Karpas-422 (cell line): ENCODE results near the gene CCDC91. TPM values are rescaled to one million over a fixed set of nuclear protein-coding genes. Genes with fewer than 3 reads are reported as not detected.
"Not testable (repeated sequence)": the region's sequence is repeated elsewhere in the genome, so short reads cannot be mapped to it uniquely, and the experiment has no call there.

ENCODE experiments used
- DNase-seq: peaks from one replicate; pipeline ENCODE4 v3.0.0-alpha.2; 2015
- H2AFZ ChIP-seq: fragments of 200-600 bp; sonication (generic); 2 replicates; pipeline ENCODE4 v1.6.1; 2014; ENCODE audit warnings: antibody characterized with exemption, low read length, mixed read lengths
- H3K27ac ChIP-seq: fragments of 200-600 bp; sonication (generic); 2 replicates; pipeline ENCODE4 v1.5.1; 2014; ENCODE audit warnings: mild to moderate bottlenecking, low read length, moderate library complexity
- H3K27me3 ChIP-seq: fragments of 200-600 bp; sonication (generic); 2 replicates; pipeline ENCODE4 v1.6.1; 2014; ENCODE audit warnings: low read length, mixed read lengths
- H3K36me3 ChIP-seq: fragments of 200-600 bp; sonication (generic); 2 replicates; pipeline ENCODE4 v1.6.1; 2014; ENCODE audit warnings: low read length, mixed read lengths; ENCODE audit not compliant: insufficient read depth
- H3K4me1 ChIP-seq: fragments of 200-600 bp; sonication (generic); 2 replicates; pipeline ENCODE4 v1.6.1; 2014; ENCODE audit warnings: mild to moderate bottlenecking, low read length, mixed read lengths
- H3K4me2 ChIP-seq: fragments of 200-600 bp; sonication (generic); 2 replicates; pipeline ENCODE4 v1.6.1; 2014; ENCODE audit warnings: low read length, low read depth, mild to moderate bottlenecking; ENCODE audit not compliant: poor library complexity, severe bottlenecking
- H3K4me3 ChIP-seq: fragments of 200-600 bp; sonication (generic); 2 replicates; pipeline ENCODE4 v1.5.1; 2014; ENCODE audit warnings: mild to moderate bottlenecking, antibody characterized with exemption, low read length, mixed read lengths
- H3K79me2 ChIP-seq: fragments of 200-600 bp; sonication (generic); 2 replicates; pipeline ENCODE4 v1.6.1; 2014; ENCODE audit warnings: mild to moderate bottlenecking, low read length, mixed read lengths
- H3K9ac ChIP-seq: fragments of 200-600 bp; sonication (generic); 2 replicates; pipeline ENCODE4 v1.6.0; 2014; ENCODE audit warnings: low read length
- H3K9me2 ChIP-seq: fragments of 200-600 bp; sonication (generic), shearing (Covaris generic); replicated peaks from 2 replicates; pipeline ENCODE4 v1.6.0; 2014; ENCODE audit warnings: mild to moderate bottlenecking, low read length, moderate library complexity; ENCODE audit not compliant: insufficient read depth
- H3K9me3 ChIP-seq: fragments of 300-700, 200-600 bp; sonication (generic); 2 replicates; pipeline ENCODE4 v1.6.1; 2014; ENCODE audit warnings: low read length, mixed read lengths
- H4K20me1 ChIP-seq: fragments of 200-600 bp; sonication (generic); 2 replicates; pipeline ENCODE4 v1.6.1; 2014; ENCODE audit warnings: mild to moderate bottlenecking, antibody characterized with exemption, low read length, low read depth; ENCODE audit not compliant: insufficient read depth
- total RNA-seq: library from RNA; depleted of rRNA; stranded (reverse); fragments of >200 nt; shearing (Covaris generic); gene quantifications from 2 replicates; pipeline ENCODE4 v1.2.3, GENCODE V29; 2014; ENCODE audit warnings: low replicate concordance

Gene CCDC91
- total RNA-seq, 1 experiment from 2014 or later: 115 TPM

DNA sequence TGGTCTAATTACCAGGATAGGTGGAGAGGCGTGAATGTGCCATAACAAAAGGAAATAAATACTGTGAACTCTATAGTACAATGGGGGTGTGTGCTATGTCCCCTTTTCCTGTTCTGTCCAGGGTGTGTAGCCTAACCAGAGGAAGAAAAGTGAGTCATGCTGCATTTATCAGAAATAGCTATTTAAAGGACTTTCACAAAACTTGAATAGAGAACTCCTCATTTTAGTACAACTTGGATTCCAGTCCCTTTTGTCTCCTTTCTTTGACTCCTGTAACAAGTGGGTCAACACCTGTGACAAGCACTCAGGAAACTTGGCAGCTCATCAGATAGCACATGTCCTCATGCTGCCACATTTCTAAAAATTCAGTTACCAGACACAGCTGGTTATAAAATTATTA is 123.4 kb downstream of the CCDC91 start:
- Histone ChIP-seq H3K4me2 (no peak overlapping the region), H3K79me2 (peaks cover 7% of the 10 kb centered on the region), H3K9ac (no peak overlapping the region), H3K27ac (no peak overlapping the region), H3K9me3 (no peaks in the 10 kb centered on the region), H3K4me3 (no peak overlapping the region), H3K4me1 (no peaks in the 10 kb centered on the region), H3K27me3 (no peaks in the 10 kb centered on the region), H4K20me1 (no peaks in the 10 kb centered on the region), H3K36me3 (peaks cover 6% of the 10 kb centered on the region), H2AFZ (no peak overlapping the region), H3K9me2 (no peaks in the 10 kb centered on the region)
- DNase-seq: no peak

DNA sequence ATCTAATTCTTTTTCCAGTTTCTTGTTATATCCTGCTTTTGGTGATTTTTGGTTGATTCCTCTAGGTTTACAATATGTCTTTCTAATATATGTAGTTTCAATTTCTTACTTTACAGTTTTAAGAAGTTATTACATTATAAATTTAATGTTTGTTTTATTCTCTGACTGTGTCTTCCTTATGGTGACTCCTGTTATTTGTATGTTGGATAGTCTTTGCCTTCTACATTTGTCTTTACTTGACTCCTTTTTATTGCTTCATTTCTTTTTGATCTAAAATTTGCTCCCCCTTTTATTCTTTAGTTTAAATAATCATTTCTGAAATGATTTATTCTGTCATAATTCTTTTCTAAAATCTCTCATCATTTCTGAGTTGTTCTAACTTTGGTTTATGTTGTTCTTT is 125.8 kb downstream of the CCDC91 start:
- Histone ChIP-seq H3K4me3 (no peak overlapping the region), H3K27me3 (no peaks in the 10 kb centered on the region), H3K9ac (no peak overlapping the region), H3K9me3 (no peaks in the 10 kb centered on the region), H3K4me2 (no peak overlapping the region), H2AFZ (no peak overlapping the region), H3K9me2 (no peaks in the 10 kb centered on the region), H3K4me1 (no peaks in the 10 kb centered on the region), H4K20me1 (no peaks in the 10 kb centered on the region), H3K27ac (no peak overlapping the region), H3K79me2 (peaks cover 7% of the 10 kb centered on the region), H3K36me3 (peaks cover 6% of the 10 kb centered on the region)
- no peak for DNase-seq

DNA sequence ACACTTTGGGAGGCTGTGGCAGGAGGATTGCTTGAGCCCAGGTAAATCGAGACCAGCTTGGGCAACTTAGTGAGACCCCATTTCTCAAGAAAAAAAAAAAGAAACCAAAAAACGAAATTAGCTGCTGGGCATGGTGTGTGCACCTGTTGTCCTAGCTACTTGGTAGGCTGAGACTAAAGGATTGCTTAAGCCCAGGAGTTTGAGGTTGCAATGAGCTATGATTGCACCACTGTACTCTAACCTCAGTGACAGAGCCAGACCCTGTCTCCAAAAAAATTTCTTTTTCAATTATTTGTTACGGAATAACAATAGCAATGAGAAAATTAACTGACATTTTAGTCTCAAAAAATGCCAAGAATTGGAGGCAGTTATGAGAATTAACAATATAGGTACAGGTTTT is 128.0 kb downstream of the CCDC91 start:
- H3K9me2 ChIP-seq: no peaks in the 10 kb centered on the region
- H2AFZ ChIP-seq: no peak overlapping the region
- DNase-seq: no peak
- H3K27me3 ChIP-seq: no peaks in the 10 kb centered on the region
- H3K9ac ChIP-seq: no peak overlapping the region
- H3K9me3 ChIP-seq: no peaks in the 10 kb centered on the region
- H3K4me3 ChIP-seq: no peak overlapping the region
- H3K79me2 ChIP-seq: peaks cover 11% of the 10 kb centered on the region; the same call in 1 of the 2 replicates
- H3K36me3 ChIP-seq: peaks cover 6% of the 10 kb centered on the region
- H3K27ac ChIP-seq: no peak overlapping the region
- no peak overlapping the region for H3K4me2 ChIP-seq
- H3K4me1 ChIP-seq: peaks cover 1% of the 10 kb centered on the region; the same call in 1 of the 2 replicates
- no peaks in the 10 kb centered on the region for H4K20me1 ChIP-seq

DNA sequence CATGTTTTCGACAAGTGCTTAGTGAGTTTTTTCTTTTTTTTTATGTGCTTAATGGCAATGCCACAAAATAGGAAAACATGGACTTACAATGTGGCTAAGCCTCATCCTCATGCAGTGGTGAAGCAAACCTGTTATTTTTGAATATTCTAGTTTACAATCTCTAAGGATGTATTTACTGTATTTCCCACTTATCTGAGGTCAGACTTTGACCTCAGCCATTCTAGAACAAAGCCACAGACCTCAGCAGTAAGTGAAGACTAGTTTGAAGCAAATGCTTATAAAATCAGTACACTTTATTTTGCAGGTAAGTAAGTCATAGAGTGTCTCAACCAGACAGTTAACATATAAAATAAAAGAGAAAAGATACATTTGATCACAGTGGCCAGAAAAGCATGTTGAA is 130.1 kb downstream of the CCDC91 start:
- no peaks in the 10 kb centered on the region for H3K9me3 ChIP-seq
- H3K9me2 ChIP-seq: no peaks in the 10 kb centered on the region
- no peak overlapping the region for H3K4me3 ChIP-seq
- H4K20me1 ChIP-seq: no peaks in the 10 kb centered on the region
- peaks cover 4% of the 10 kb centered on the region; the same call in 1 of the 2 replicates for H3K36me3 ChIP-seq
- no peak overlapping the region for H3K27ac ChIP-seq
- no peak overlapping the region for H3K9ac ChIP-seq
- H2AFZ ChIP-seq: no peak overlapping the region
- no peak for DNase-seq
- H3K27me3 ChIP-seq: no peaks in the 10 kb centered on the region
- H3K4me1 ChIP-seq: peaks cover 7% of the 10 kb centered on the region
- no peak overlapping the region for H3K4me2 ChIP-seq
- peaks cover 10% of the 10 kb centered on the region for H3K79me2 ChIP-seq

DNA sequence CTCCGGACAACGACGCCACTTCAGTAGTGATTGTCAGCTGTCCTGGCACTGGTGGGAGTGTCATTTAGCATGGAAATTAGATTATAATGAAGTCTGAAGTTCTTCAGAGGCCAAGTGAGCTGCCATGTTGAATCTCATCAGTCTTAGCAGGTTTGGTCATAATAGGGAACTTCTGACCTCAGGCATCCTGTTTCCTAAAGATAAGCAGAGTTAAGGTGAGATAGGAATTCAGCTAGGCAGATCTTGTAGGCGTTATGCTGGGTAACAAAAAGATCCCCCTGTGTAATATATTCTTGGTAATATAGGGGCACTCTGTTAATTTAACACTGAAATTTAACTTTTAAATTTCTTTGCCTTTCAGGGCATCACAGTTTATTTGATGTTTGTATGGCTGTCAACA is 137.5 kb downstream of the CCDC91 start:
- peaks cover 12% of the 10 kb centered on the region for H3K79me2 ChIP-seq
- no peaks in the 10 kb centered on the region for H3K9me2 ChIP-seq
- H3K4me2 ChIP-seq: no peak overlapping the region
- H3K27ac ChIP-seq: no peak overlapping the region
- no peak overlapping the region for H2AFZ ChIP-seq
- H3K4me1 ChIP-seq: peaks cover 7% of the 10 kb centered on the region
- peaks cover 9% of the 10 kb centered on the region; the same call in 1 of the 2 replicates for H3K36me3 ChIP-seq
- no peak overlapping the region for H3K4me3 ChIP-seq
- no peak overlapping the region for H3K9ac ChIP-seq
- H3K9me3 ChIP-seq: no peaks in the 10 kb centered on the region
- H3K27me3 ChIP-seq: no peaks in the 10 kb centered on the region
- no peaks in the 10 kb centered on the region for H4K20me1 ChIP-seq
- DNase-seq: no peak

DNA sequence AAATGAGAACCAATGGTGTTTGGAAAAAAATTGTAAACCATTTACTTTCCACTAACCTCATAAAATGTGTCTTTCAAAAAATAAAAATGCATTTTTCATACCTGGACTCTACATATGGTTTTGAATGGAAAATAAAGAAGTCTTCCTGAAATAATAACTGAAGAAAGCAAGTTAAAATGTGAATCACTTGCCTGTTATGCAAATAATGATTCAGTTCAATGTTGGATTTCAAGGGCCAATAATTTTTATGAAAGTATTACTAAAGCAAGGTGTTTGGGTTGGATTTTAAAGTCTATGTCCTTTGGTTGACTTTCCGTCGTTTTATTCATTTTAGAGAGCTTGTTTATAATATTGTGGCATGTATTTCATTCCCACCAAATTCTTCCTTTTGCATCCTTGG is 138.7 kb downstream of the CCDC91 start:
- H3K79me2 ChIP-seq: peaks cover 9% of the 10 kb centered on the region
- H4K20me1 ChIP-seq: no peaks in the 10 kb centered on the region
- H3K36me3 ChIP-seq: peaks cover 9% of the 10 kb centered on the region; the same call in 1 of the 2 replicates
- H3K4me3 ChIP-seq: no peak overlapping the region
- no peak overlapping the region for H3K27ac ChIP-seq
- DNase-seq: no peak
- H3K9me2 ChIP-seq: no peaks in the 10 kb centered on the region
- no peak overlapping the region for H3K4me2 ChIP-seq
- no peaks in the 10 kb centered on the region for H3K27me3 ChIP-seq
- no peaks in the 10 kb centered on the region for H3K9me3 ChIP-seq
- no peaks in the 10 kb centered on the region; the same call in 1 of the 2 replicates for H3K4me1 ChIP-seq
- no peak overlapping the region for H3K9ac ChIP-seq
- H2AFZ ChIP-seq: no peak overlapping the region

DNA sequence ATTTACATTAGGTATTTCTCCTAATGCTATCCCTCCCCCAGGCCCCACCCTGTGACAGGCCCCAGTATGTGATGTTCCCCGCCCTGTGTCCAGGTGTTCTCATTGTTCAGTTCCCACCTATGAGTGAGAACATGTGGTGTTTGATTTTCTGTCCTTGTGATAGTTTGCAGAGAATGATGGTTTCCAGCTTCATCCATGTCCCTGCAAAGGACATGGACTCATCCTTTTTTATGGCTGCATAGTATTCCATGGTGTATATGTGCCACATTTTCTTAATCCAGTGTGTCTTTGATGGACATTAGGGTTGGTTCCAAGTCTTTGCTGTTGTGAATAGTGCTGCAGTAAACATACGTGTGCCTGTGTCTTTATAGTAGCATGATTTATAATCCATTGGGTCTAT is 139.5 kb downstream of the CCDC91 start:
- not testable (repeated sequence) for H4K20me1 ChIP-seq, H3K4me3 ChIP-seq, H2AFZ ChIP-seq, H3K27me3 ChIP-seq, H3K27ac ChIP-seq, H3K9me3 ChIP-seq, H3K9me2 ChIP-seq, H3K9ac ChIP-seq, H3K4me2 ChIP-seq, DNase-seq, H3K4me1 ChIP-seq, H3K36me3 ChIP-seq
- H3K79me2 ChIP-seq: peaks cover 12% of the 10 kb centered on the region

DNA sequence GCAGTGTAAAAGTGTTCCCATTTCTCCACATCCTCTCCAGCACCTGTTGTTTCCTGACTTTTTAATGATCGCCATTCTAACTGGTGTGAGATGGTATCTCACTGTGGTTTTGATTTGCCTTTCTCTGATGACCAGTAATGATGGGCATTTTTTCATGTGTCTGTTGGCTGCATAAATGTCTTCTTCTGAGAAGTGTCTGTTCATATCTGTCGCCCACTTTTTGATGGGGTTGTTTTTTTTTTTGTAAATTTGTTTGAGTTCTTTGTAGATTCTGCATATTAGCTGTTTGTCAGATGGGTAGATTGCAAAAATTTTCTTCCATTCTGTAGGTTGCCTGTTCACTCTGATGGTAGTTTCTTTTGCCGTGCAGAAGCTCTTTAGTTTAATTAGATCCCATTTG is 140.0 kb downstream of the CCDC91 start:
- H3K27me3 ChIP-seq, H3K9me3 ChIP-seq, H3K4me2 ChIP-seq, DNase-seq, H3K9ac ChIP-seq, H3K27ac ChIP-seq, H3K4me3 ChIP-seq, H3K4me1 ChIP-seq, H2AFZ ChIP-seq, H3K9me2 ChIP-seq, H3K36me3 ChIP-seq, H4K20me1 ChIP-seq: not testable (repeated sequence)
- H3K79me2 ChIP-seq: peaks cover 12% of the 10 kb centered on the region

DNA sequence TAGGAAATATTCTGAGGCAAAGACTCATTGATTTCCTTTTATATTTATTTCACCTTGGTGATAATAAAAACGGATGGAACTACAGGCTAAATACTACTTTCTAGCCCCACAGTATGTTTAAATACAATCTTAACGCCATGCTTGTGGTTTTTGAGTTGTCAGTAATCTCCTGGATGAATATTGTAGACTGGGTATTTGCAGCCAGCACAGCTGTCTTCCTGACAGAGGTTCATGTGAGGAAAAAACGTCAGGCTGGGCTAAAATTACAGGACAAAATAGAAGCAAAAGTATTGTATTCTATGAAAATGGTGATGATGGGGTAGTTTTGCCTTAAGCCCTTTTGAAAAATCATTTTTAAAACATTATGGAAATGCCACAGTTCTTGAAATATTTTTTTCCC is 140.9 kb downstream of the CCDC91 start:
- Histone ChIP-seq H3K9ac (no peak overlapping the region), H3K79me2 (peaks cover 12% of the 10 kb centered on the region), H3K36me3 (peaks cover 9% of the 10 kb centered on the region; the same call in 1 of the 2 replicates), H3K27me3 (no peaks in the 10 kb centered on the region), H4K20me1 (no peaks in the 10 kb centered on the region), H3K4me2 (no peak overlapping the region), H3K4me1 (no peaks in the 10 kb centered on the region), H2AFZ (no peak overlapping the region), H3K9me3 (no peaks in the 10 kb centered on the region), H3K27ac (no peak overlapping the region), H3K9me2 (no peaks in the 10 kb centered on the region), H3K4me3 (no peak overlapping the region)
- DNase-seq: no peak
